CD4-positive, alpha-beta T cell treated with Interleukin-21 for 1 hour (primary cell): ENCODE data around the gene SUCNR1.
"Not testable (repeated sequence)": the region's sequence is repeated elsewhere in the genome, so short reads cannot be mapped to it uniquely, and the experiment has no call there.

Experiments
- DNase-seq: peaks from one replicate; pipeline ENCODE4 v3.0.0-alpha.2; 2020

SUCNR1 gene, protein sequence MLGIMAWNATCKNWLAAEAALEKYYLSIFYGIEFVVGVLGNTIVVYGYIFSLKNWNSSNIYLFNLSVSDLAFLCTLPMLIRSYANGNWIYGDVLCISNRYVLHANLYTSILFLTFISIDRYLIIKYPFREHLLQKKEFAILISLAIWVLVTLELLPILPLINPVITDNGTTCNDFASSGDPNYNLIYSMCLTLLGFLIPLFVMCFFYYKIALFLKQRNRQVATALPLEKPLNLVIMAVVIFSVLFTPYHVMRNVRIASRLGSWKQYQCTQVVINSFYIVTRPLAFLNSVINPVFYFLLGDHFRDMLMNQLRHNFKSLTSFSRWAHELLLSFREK

GRCh38 chr3:151873398-151873797 is at the start of gene SUCNR1:
TSS of gene SUCNR1 (plus strand) at chr3:151873643. CDS start at chr3:151879893, 6,250 bp downstream.
- no peak for DNase-seq

- DNase-seq = no peak
Measured at GRCh38 chr3:151827816-151828215, 45.6 kb upstream of the SUCNR1 start.

DNA sequence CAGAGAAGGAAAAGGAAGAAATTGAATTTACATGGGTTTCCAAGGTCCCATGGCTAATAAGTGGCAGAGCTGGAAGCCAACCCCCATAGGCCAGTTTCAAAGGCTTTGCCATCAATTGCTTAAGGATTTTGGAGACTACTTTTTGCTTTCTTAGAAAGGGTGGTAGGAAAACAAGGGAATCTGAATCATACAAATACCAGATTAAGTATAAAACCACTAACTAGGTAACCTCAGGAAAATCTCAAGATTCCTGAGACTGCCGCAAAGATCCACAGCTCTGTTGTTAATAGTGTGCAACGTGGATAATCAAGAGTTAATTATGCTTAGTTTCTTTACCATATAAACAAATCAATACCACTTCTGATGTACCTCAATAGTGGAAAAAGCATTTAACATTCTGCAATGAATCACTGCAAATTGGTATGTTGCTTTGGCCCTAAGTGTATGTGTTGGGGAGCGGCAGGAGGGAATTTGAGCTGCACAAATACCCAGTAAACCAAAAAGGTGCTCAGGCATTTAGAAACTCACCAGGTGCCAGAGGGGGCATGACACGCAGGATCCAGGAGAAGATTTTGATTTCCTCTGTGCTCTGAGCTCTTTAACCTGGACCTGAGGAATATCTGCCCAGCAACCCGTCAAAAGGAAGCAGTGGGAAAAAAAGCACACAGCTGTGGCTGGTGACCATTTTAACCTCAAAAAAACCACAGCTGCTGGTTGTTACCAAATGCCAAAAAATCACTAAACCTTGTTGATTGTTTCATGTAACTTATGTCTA is 37.5 kb upstream of the SUCNR1 start:
- no peak for DNase-seq

DNA sequence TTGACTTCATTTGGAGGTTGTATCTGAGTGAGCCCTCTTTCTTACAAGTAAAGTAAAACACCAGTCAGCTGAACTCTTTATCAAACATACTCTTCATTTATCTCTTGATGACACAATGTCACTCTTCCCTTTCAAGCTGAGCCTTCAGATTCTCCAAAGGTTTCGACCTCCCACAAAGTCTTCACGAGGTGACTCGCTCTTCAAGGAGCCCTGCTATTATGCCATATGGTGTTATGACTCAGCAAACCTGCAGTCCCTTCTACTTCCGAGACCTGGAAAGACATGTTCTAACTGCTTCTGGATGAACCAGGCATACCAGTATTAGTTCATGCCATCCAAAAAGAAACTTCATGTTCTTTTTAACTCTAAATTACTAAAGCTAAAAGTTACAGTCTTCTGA is 36.4 kb upstream of the SUCNR1 start:
- DNase-seq = no peak

- DNase-seq = peak; percentile 48
Measured at GRCh38 chr3:151838574-151839312, 34.7 kb upstream of the SUCNR1 start.

DNA sequence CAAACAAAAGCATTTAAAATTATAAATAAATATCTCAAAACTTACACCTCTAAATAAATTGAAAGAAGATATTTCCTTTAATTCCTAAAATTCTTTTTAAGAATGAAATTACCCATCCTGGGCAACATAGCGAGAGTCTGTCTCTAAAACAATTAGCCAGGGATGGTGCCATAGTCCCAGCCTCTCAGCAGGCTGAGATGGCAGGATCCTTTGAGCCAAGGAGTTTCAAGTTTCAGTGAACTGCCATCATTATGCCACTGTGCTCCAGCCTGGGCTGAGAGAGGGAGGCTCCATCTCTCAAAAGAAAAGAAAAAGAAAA is 34.2 kb upstream of the SUCNR1 start:
- no peak for DNase-seq

- DNase-seq = no peak
Measured at GRCh38 chr3:151841801-151842200, 31.6 kb upstream of the SUCNR1 start.

DNA sequence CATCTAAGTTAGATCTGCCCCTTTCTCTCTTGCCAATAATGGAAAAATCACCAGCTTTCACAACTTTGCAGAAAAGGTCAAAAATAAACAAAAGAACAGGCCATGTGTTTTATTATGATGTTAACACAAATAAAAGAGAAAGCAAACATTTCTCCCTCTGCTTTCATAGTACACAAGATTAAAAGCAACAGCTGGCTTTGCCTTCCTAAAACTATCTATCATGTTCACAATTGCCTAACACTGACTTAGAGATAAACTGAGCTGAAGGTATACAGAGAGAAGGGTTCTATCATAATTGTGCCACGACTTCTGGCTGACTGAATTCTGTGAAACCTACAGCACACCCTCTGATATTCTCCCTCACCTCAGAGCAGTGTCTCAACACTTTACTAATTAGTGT is 30.2 kb upstream of the SUCNR1 start:
- DNase-seq = no peak

GRCh38 chr3:151845306-151845905 is 28.0 kb upstream of the SUCNR1 start:
- no peak for DNase-seq

DNA sequence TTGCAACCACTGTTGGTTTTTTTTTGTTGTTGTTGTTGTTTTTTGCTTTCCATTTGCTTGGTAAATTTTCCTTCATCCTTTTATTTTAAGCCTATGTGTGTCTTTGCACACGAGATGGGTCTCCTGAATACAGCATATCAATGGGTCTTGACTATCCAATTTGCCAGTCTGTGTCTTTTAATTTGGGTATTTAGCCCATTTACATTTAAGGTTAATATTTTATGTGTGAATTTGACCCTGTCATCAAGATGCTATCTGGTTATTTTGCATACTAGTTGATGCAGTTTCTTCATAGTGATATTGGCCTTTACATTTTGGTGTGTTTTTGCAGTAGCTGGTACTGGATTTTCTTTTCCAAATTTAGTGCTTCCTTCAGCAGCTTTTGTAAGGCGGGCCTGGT is 23.4 kb upstream of the SUCNR1 start:
- DNase-seq = not testable (repeated sequence)

DNA sequence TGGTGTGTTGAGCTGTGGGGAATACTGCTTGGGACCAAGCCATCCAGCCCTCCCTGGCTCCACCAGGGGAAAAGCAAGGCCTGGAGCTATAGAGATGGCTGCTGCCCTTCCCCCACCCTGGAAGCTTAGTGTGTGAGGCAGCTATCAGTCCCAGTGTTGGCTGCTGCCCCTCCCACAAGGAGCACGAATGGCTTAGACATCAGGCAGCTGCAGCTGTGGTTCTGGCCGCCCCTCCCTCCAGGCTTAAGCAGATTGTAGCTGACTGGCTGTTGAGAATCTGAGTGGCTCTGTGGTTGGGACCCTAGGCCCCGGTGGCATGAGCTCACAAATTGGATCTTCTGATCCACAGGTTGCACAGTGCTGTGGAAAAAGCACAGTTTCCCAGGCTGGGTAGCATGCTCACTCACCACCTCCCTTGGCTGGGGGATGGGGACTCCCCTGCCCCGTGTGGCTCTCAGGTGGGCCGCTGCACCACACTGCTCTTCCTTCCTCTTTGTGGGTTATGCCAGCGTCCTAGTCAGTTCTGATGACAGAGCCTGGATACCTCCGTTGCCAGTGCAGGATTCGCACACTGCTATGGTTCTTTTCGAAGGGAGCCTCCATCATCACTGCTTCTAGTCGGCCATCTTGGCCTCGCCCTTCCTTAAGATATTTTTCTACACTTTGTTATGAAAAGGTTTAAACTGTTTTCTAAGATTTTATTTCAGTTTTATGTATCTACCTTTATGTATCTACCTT is 21.2 kb upstream of the SUCNR1 start:
- DNase-seq = no peak

GRCh38 chr3:151856118-151856517 is 17.3 kb upstream of the SUCNR1 start:
- DNase-seq = no peak

GRCh38 chr3:151856641-151857040 is 16.8 kb upstream of the SUCNR1 start:
- DNase-seq = no peak

- no peak for DNase-seq
Measured at GRCh38 chr3:151859233-151859673, 14.2 kb upstream of the SUCNR1 start.

DNA sequence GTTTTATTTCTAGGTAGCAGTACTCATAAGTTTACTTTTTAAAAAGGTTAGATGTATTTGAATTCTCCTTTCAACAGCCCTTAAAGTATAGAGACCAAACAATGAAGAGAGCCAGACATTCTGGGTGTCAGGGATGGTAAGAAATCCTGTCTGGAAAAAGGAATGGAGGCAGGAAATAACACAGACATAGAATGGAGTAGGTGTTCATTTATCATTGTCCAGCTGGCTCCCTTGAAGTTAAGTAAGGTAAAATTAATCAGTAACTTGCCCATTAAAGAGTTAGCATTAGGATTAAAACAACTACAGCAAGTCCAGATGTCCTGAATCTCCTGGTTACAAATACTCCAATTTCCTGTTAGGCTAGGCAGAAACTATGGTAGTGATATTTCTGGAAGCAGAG is 13.5 kb upstream of the SUCNR1 start:
- DNase-seq = no peak

DNA sequence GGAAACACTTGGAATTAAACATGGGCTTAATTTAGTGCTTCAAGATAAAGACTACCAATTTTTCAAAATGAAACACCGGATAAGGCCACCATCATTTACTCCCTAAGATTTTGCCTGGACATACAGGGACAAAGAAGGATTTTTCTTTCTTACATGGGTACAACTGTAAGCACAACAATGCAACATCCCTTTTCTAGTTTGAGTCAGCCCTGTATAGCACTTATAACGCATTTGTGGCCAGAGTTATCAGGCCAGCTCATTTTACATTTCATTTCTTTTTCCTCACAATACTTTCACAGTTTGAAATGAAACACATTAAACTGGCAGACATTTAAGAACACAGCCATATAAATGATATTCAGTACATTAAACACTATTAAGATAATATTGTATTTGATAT is 9.8 kb upstream of the SUCNR1 start:
- no peak for DNase-seq

DNA sequence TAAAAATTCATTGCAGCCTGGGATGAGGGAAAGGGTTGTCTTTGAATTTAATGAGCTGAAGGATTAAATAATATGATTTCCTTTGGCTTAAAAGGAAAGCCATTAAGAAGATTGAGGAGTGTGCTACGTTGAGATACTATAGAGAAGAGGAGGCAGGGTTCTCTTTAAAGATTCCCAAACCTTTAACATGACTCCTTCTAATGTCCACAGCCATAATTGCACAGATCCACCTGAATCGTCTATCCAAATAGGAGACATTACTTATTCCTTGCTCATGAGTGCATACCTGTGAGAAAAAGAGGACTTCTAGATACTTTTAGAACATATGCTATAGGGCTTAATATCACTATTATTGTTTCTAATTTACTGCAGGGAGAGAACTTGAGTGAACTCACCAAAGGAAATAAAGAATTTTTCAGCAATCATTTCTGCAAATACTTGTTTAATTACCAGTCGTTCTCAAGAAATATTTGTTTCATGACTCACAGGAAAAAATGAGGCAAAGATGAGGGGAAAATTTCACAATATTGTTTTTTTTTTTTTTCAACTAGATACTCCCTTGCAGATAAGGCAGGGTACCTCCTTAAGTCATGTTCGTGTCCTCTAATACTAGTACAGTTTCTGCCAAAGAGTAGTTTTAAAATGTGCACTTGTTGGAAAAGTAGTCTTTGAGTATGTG is 8.9 kb upstream of the SUCNR1 start:
- DNase-seq = no peak

GRCh38 chr3:151866711-151867410 is 6.6 kb upstream of the SUCNR1 start:
- no peak for DNase-seq

GRCh38 chr3:151867666-151868065 is 5.8 kb upstream of the SUCNR1 start:
- no peak for DNase-seq

- DNase-seq = no peak
Measured at GRCh38 chr3:151869181-151869580, 4.3 kb upstream of the SUCNR1 start.
